HEK293 (cell line): ENCODE results near the gene LAMP1.

Experiments used
- CTCF ChIA-PET: fragments of 350-600 bp; formaldehyde crosslinking; extraction: SDS; loops from one replicate; lab custom pipeline; 2021; ENCODE audit warnings: antibody characterized with exemption; lab: Yijun Ruan, JAX
- POLR2A ChIA-PET: fragments of 300-600 bp; formaldehyde crosslinking; extraction: SDS; loops from one replicate; lab custom pipeline; 2020; ENCODE audit warnings: antibody characterized with exemption, inconsistent platforms; lab: Yijun Ruan, JAX
- H3K27ac ChIP-seq: fragments of 200-500 bp; sonication (Bioruptor generic); 2 replicates; pipeline ENCODE4 v1.5.1; 2014; ENCODE audit warnings: low read depth, low read length, control low read depth, inconsistent platforms; ENCODE audit errors: extremely low read depth
- H3K36me3 ChIP-seq, 2 experiments: fragments of 200-500 bp in 1 of 2; sonication (Bioruptor generic) in 1 of 2; 1 replicate in 1 of 2; 2 replicates in 1 of 2; pipeline ENCODE4 v1.5.1; 2014 to 2017; ENCODE audit warnings: inconsistent platforms in 2 of 2, low read length in 2 of 2; ENCODE audit not compliant: control insufficient read depth in 2 of 2, insufficient read depth in 1 of 2
- H3K4me1 ChIP-seq: fragments of 200-500 bp; sonication (Bioruptor generic); 2 replicates; pipeline ENCODE4 v1.5.1; 2014; ENCODE audit warnings: mild to moderate bottlenecking, low read length, inconsistent platforms; ENCODE audit not compliant: control insufficient read depth, insufficient read depth
- H3K4me3 ChIP-seq: 2 replicates; pipeline ENCODE4 v1.5.1; 2011; ENCODE audit warnings: low read depth, mild to moderate bottlenecking, control low read depth, low read length, moderate library complexity
- H3K9me3 ChIP-seq: fragments of 200-500 bp; sonication (Bioruptor generic); 2 replicates; pipeline ENCODE4 v1.5.1; 2014; ENCODE audit warnings: low read depth, low read length, inconsistent platforms; ENCODE audit not compliant: control insufficient read depth, insufficient read depth
- MEIS1 ChIP-seq: sonication (generic); formaldehyde crosslinking; IDR thresholded peaks from 2 replicates; pipeline ENCODE4 v1.8.1; 2022; ENCODE audit warnings: missing genetic modification reagents, mild to moderate bottlenecking, borderline replicate concordance
- OSR2 ChIP-seq: fragments of 450-650 bp; formaldehyde crosslinking; IDR thresholded peaks from 2 replicates; pipeline ENCODE4 v1.5.1; 2016; ENCODE audit warnings: missing biosample characterization, missing genetic modification characterization
- SCRT1 ChIP-seq: fragments of 450-650 bp; formaldehyde crosslinking; IDR thresholded peaks from 2 replicates; pipeline ENCODE4 v1.5.1; 2016; ENCODE audit warnings: missing biosample characterization, missing genetic modification characterization, borderline replicate concordance
- SETDB1 ChIP-seq: IDR thresholded peaks from one replicate; pipeline ENCODE4 v1.6.1; 2017; ENCODE audit warnings: mild to moderate bottlenecking, low read length, moderate library complexity, mixed read lengths; ENCODE audit not compliant: insufficient read length
- SP2 ChIP-seq: fragments of 450-650 bp; formaldehyde crosslinking; IDR thresholded peaks from 2 replicates; pipeline ENCODE4 v1.5.1; 2016; ENCODE audit warnings: missing biosample characterization, missing genetic modification characterization
- ZNF133 ChIP-seq: fragments of 450-650 bp; formaldehyde crosslinking; IDR thresholded peaks from 2 replicates; pipeline ENCODE4 v1.5.1; 2016; ENCODE audit warnings: missing biosample characterization, missing genetic modification characterization
- ZNF214 ChIP-seq: fragments of 450-650 bp; formaldehyde crosslinking; IDR thresholded peaks from 2 replicates; pipeline ENCODE4 v1.5.1; 2017; ENCODE audit warnings: missing biosample characterization, mild to moderate bottlenecking, missing genetic modification characterization, borderline replicate concordance
- ZNF416 ChIP-seq: fragments of 450-650 bp; formaldehyde crosslinking; IDR thresholded peaks from 2 replicates; pipeline ENCODE4 v1.5.1; 2016; ENCODE audit warnings: missing biosample characterization, missing genetic modification characterization
- ZNF473 ChIP-seq: fragments of 450-650 bp; formaldehyde crosslinking; IDR thresholded peaks from 2 replicates; pipeline ENCODE4 v1.5.1; 2017; ENCODE audit warnings: missing biosample characterization, missing genetic modification characterization
- ZNF529 ChIP-seq: fragments of 450-650 bp; formaldehyde crosslinking; IDR thresholded peaks from 2 replicates; pipeline ENCODE4 v1.5.1; 2017; ENCODE audit warnings: missing genetic modification characterization, missing biosample characterization; ENCODE audit not compliant: insufficient replicate concordance
- ZNF549 ChIP-seq: fragments of 450-650 bp; IDR thresholded peaks from 2 replicates; pipeline ENCODE4 v1.5.1; 2018; ENCODE audit warnings: missing biosample characterization, missing genetic modification characterization, mild to moderate bottlenecking, inconsistent platforms, moderate library complexity
- ZNF626 ChIP-seq: fragments of 450-650 bp; sonication (Bioruptor Pico); formaldehyde crosslinking; IDR thresholded peaks from 2 replicates; pipeline ENCODE4 v1.5.1; 2018; ENCODE audit warnings: missing biosample characterization, missing genetic modification characterization, inconsistent platforms
- ZNF701 ChIP-seq: fragments of 450-650 bp; formaldehyde crosslinking; IDR thresholded peaks from 2 replicates; pipeline ENCODE4 v1.5.1; 2016; ENCODE audit warnings: missing biosample characterization, missing genetic modification characterization
- ZNF837 ChIP-seq: fragments of 450-650 bp; formaldehyde crosslinking; IDR thresholded peaks from 2 replicates; pipeline ENCODE4 v1.5.1; 2016; ENCODE audit warnings: missing biosample characterization, missing genetic modification characterization
- TF ChIP-seq, protein P1 (sequence below): fragments of 450-650 bp; formaldehyde crosslinking; IDR thresholded peaks from 2 replicates; pipeline ENCODE4 v1.5.1; 2017; ENCODE audit warnings: missing biosample characterization, missing genetic modification characterization
- TF ChIP-seq, protein P2 (sequence below): fragments of 450-650 bp; formaldehyde crosslinking; IDR thresholded peaks from 2 replicates; pipeline ENCODE4 v1.5.1; 2016; ENCODE audit warnings: missing biosample characterization, missing genetic modification characterization
- TF ChIP-seq, protein P3 (sequence below): fragments of 450-650 bp; formaldehyde crosslinking; IDR thresholded peaks from 2 replicates; pipeline ENCODE4 v1.5.1; 2016; ENCODE audit warnings: missing biosample characterization, missing genetic modification characterization
- TF ChIP-seq, protein P4 (sequence below): fragments of 450-650 bp; formaldehyde crosslinking; optimal IDR thresholded peaks from 2 replicates; pipeline ENCODE3; 2016; ENCODE audit warnings: missing biosample characterization, mild to moderate bottlenecking, missing genetic modification characterization
- TF ChIP-seq, protein P5 (sequence below): IDR thresholded peaks from 2 replicates; pipeline ENCODE4 v1.6.1; 2011; ENCODE audit warnings: mild to moderate bottlenecking, low read depth, low read length, borderline replicate concordance

LAMP1 gene

DNA sequence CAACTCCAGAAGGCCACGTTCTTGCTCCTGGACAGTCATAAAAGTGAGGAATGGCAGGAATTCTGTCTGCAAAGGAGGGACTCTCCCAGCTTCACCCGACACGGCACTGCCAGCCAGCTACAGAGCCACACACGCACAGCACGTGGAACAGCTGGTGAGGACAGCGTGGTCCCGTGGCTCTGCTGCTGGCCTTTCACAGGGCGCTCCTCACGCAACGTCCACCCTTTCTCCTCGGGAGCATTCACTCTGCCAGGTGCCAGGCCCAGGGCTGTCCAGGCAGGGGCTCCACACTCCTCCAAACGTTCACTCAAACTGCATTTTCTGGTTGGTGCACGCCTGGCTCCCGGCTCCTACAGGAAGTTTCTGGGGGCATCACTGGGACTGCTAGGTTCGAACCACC, 52.5 kb downstream of the LAMP1 start:
- H3K9me3 ChIP-seq: no peaks in the 10 kb centered on the region
- TF ChIP-seq SCRT1 (tag by site-specific recombination) (no peak), ZNF214 (tag by site-specific recombination) (no peak), ZNF133 (tag by site-specific recombination) (no peak), ZNF549 (no peak), MEIS1 (no peak), ZNF416 (tag by site-specific recombination) (no peak), ZNF473 (tag by site-specific recombination) (no peak), SETDB1 (no peak)
- TF ChIP-seq, protein P1, sequence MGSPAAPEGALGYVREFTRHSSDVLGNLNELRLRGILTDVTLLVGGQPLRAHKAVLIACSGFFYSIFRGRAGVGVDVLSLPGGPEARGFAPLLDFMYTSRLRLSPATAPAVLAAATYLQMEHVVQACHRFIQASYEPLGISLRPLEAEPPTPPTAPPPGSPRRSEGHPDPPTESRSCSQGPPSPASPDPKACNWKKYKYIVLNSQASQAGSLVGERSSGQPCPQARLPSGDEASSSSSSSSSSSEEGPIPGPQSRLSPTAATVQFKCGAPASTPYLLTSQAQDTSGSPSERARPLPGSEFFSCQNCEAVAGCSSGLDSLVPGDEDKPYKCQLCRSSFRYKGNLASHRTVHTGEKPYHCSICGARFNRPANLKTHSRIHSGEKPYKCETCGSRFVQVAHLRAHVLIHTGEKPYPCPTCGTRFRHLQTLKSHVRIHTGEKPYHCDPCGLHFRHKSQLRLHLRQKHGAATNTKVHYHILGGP (tag by site-specific recombination): no peak
- TF ChIP-seq, protein P2, sequence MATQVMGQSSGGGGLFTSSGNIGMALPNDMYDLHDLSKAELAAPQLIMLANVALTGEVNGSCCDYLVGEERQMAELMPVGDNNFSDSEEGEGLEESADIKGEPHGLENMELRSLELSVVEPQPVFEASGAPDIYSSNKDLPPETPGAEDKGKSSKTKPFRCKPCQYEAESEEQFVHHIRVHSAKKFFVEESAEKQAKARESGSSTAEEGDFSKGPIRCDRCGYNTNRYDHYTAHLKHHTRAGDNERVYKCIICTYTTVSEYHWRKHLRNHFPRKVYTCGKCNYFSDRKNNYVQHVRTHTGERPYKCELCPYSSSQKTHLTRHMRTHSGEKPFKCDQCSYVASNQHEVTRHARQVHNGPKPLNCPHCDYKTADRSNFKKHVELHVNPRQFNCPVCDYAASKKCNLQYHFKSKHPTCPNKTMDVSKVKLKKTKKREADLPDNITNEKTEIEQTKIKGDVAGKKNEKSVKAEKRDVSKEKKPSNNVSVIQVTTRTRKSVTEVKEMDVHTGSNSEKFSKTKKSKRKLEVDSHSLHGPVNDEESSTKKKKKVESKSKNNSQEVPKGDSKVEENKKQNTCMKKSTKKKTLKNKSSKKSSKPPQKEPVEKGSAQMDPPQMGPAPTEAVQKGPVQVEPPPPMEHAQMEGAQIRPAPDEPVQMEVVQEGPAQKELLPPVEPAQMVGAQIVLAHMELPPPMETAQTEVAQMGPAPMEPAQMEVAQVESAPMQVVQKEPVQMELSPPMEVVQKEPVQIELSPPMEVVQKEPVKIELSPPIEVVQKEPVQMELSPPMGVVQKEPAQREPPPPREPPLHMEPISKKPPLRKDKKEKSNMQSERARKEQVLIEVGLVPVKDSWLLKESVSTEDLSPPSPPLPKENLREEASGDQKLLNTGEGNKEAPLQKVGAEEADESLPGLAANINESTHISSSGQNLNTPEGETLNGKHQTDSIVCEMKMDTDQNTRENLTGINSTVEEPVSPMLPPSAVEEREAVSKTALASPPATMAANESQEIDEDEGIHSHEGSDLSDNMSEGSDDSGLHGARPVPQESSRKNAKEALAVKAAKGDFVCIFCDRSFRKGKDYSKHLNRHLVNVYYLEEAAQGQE: no peak
- TF ChIP-seq, all 188 proteins: peak for 0
- H3K27ac ChIP-seq: no peak overlapping the region

DNA sequence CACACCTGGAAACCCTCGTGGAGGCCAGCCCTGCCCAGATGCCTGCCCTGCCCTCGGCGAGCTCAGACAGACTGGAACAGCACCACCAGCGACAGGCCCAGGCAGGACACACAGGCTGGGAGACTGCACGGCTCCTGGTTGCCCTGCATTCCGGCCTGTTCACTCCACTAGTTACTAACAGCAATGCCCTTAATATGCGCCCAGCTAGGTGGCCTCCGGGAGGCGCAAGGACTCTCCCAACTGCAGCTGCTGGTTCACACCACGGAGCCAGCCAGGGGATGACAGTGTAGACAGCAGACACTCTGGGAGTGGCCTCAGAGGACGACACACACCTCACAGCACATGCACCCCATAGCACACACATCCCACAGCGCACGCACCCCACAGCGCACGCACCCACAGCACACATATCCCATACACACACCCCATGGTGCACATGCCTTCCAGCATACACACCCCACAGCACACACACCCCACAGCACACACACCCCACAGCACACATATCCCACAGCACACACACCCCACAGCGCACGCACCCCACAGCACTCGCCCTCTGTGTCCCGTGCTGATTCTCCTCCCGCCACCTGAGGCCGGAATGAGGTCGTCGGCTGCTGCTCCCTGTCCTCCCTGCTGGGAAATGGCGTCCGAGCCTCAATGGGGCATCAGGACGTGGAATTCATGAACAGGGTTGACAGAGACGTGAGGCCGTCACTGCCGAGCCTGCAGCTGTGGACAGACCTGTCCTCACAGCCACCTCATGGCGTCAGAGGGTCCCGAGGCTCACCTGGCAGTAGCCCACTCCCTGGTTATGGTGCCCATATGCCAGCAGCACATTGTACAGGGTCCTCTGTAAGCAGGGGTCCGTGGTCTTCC, 53.3 kb downstream of the LAMP1 start:
- Histone ChIP-seq H3K27ac (no peak overlapping the region), H3K9me3 (no peaks in the 10 kb centered on the region), H3K4me3 (no peak overlapping the region), H3K36me3 (peaks cover 0 to 37% of the 10 kb centered on the region in 2 experiments; a peak in 1 of 3 replicates), H3K4me1 (no peaks in the 10 kb centered on the region)
- ChIA-PET CTCF (interaction anchor here (0.6 kb wide), 1 partner anchor 117 kb away, joined by 4 read pairs; no protein-coding TSS in a partner anchor), POLR2A (no interaction called here)
- TF ChIP-seq, protein P3, sequence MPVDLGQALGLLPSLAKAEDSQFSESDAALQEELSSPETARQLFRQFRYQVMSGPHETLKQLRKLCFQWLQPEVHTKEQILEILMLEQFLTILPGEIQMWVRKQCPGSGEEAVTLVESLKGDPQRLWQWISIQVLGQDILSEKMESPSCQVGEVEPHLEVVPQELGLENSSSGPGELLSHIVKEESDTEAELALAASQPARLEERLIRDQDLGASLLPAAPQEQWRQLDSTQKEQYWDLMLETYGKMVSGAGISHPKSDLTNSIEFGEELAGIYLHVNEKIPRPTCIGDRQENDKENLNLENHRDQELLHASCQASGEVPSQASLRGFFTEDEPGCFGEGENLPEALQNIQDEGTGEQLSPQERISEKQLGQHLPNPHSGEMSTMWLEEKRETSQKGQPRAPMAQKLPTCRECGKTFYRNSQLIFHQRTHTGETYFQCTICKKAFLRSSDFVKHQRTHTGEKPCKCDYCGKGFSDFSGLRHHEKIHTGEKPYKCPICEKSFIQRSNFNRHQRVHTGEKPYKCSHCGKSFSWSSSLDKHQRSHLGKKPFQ: peak; percentile 87
- no peak for TF ChIP-seq ZNF837

More for the DNA sequence above, 52.5 kb downstream of the LAMP1 start:
- POLR2A ChIA-PET: no interaction called here
- peaks cover 0 to 35% of the 10 kb centered on the region in 2 experiments; a peak in 1 of 3 replicates for H3K36me3 ChIP-seq
- CTCF ChIA-PET: no interaction called here
- no peak overlapping the region for H3K4me3 ChIP-seq
- no peaks in the 10 kb centered on the region for H3K4me1 ChIP-seq

DNA sequence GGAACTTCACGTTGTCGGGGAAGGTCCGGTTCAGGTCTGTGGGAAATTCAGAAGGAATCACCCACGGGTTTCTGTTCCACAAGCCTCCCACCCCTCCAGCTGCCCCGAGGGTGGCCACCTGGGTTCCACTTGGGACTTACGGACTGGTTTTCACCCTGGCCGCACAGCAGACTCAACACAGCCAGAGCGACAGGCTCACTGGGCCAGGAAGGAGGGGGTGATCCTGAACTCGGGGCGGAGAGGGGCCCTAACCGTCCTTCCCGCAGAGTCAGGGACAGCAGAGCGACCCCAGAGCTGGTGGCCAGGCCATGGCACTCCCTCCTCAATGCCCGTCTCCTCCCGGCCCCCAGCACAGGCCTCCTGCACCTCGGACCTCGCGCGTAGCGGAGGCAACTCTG, 53.9 kb downstream of the LAMP1 start:
- Histone ChIP-seq H3K4me1 (no peaks in the 10 kb centered on the region), H3K4me3 (no peak overlapping the region), H3K36me3 (peaks cover 0 to 36% of the 10 kb centered on the region in 2 experiments; a peak in 1 of 3 replicates)
- CTCF ChIA-PET: interaction anchor here (0.7 kb wide), 1 partner anchor 46 kb away, joined by 4 read pairs; no protein-coding TSS in a partner anchor
- TF ChIP-seq ZNF529 (tag by site-specific recombination) (no peak), ZNF626 (tag by site-specific recombination) (no peak), SP2 (no peak), ZNF701 (tag by site-specific recombination) (no peak), OSR2 (tag by site-specific recombination) (no peak)
- TF ChIP-seq, protein P4, sequence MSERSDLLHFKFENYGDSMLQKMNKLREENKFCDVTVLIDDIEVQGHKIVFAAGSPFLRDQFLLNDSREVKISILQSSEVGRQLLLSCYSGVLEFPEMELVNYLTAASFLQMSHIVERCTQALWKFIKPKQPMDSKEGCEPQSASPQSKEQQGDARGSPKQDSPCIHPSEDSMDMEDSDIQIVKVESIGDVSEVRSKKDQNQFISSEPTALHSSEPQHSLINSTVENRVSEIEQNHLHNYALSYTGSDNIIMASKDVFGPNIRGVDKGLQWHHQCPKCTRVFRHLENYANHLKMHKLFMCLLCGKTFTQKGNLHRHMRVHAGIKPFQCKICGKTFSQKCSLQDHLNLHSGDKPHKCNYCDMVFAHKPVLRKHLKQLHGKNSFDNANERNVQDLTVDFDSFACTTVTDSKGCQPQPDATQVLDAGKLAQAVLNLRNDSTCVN: no peak
- TF ChIP-seq, protein P5, sequence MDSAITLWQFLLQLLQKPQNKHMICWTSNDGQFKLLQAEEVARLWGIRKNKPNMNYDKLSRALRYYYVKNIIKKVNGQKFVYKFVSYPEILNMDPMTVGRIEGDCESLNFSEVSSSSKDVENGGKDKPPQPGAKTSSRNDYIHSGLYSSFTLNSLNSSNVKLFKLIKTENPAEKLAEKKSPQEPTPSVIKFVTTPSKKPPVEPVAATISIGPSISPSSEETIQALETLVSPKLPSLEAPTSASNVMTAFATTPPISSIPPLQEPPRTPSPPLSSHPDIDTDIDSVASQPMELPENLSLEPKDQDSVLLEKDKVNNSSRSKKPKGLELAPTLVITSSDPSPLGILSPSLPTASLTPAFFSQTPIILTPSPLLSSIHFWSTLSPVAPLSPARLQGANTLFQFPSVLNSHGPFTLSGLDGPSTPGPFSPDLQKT: no peak
- TF ChIP-seq, all 188 proteins: peak for 0
- H3K27ac ChIP-seq: no peak overlapping the region
- POLR2A ChIA-PET: no interaction called here
- H3K9me3 ChIP-seq: no peaks in the 10 kb centered on the region
